H1 (cell line): ENCODE results near the gene POU3F2. TPM values are rescaled to one million over a fixed set of nuclear protein-coding genes. Genes with fewer than 3 reads are reported as not detected.

Experiments used
- CEBPB ChIP-seq: IDR thresholded peaks from 2 replicates; pipeline ENCODE4 v1.6.1; 2012; ENCODE audit warnings: low read depth, low read length
- EGR1 ChIP-seq: IDR thresholded peaks from 2 replicates; pipeline ENCODE4 v1.6.1; 2011; ENCODE audit warnings: low read depth, low read length, borderline replicate concordance
- EP300 ChIP-seq, 2 experiments: IDR thresholded peaks; 1 replicate in 1 of 2; 2 replicates in 1 of 2; pipeline ENCODE4 v1.6.1; 2011 to 2012; ENCODE audit warnings: low read depth in 2 of 2, low read length in 2 of 2, mild to moderate bottlenecking in 2 of 2, borderline replicate concordance in 1 of 2, inconsistent platforms in 1 of 2, moderate library complexity in 1 of 2
- KDM4A ChIP-seq: IDR thresholded peaks from one replicate; pipeline ENCODE4 v1.7.1; 2012; ENCODE audit warnings: low read depth, mild to moderate bottlenecking, moderate library complexity, low read length, inconsistent platforms; ENCODE audit not compliant: severe bottlenecking
- NANOG ChIP-seq: IDR thresholded peaks from 2 replicates; pipeline ENCODE4 v1.6.1; 2011; ENCODE audit warnings: low read length, low read depth, mild to moderate bottlenecking, inconsistent platforms; ENCODE audit not compliant: insufficient read depth, poor library complexity, severe bottlenecking
- RBBP5 ChIP-seq: IDR thresholded peaks from 2 replicates; pipeline ENCODE4 v1.7.1; 2012; ENCODE audit warnings: low read depth, mild to moderate bottlenecking, inconsistent platforms, low read length, moderate library complexity, borderline replicate concordance
- SRF ChIP-seq: IDR thresholded peaks from 2 replicates; pipeline ENCODE4 v1.6.1; 2011; ENCODE audit warnings: mild to moderate bottlenecking, low read depth, low read length, moderate library complexity
- TAF7 ChIP-seq: optimal IDR thresholded peaks from 2 replicates; pipeline ENCODE3; 2011; ENCODE audit warnings: low read depth, mild to moderate bottlenecking, inconsistent platforms, low read length, moderate library complexity, borderline replicate concordance
- polyA plus RNA-seq, 7 experiments: library from polyadenylated mRNA; depleted of rRNA in 3 of 7; stranded (reverse) in 5 of 7; unstranded in 2 of 7; fragments of >200 nt in 5 of 7; fragments of 200-250 nt in 2 of 7; gene quantifications; 1 replicate in 5 of 7; 2 replicates in 1 of 7; 4 replicates in 1 of 7; pipeline versions ENCODE4 v1.2.1 to v1.2.3, GENCODE V29; 2011 to 2013; ENCODE audit warnings: missing spikeins in 2 of 7, mixed read lengths in 2 of 7
- total RNA-seq: library from RNA; stranded (reverse); fragmentation: NEBNext Ultra II Directional; extraction: Animal tissue kit (Norgen Biotek cat#: 25700); gene quantifications from 2 replicates; pipeline ENCODE4 v1.2.1, GENCODE V29; 2021

POU3F2 gene
- total and polyA plus RNA-seq, 2 of the 8 experiments (the other 6 are each of a cell fraction or from before 2014, with no cell fraction given) = 0.09 to 0.35 TPM

- TF ChIP-seq EGR1 (no peak), KDM4A (no peak), NANOG (no peak), CEBPB (no peak), SRF (no peak), EP300 (IDR thresholded peaks at IDR 0.05; ENCODE audit: borderline replicate concordance in 1 of 2, low read depth in 2 of 2, low read length in 2 of 2) (no peak), TAF7 (no peak), RBBP5 (no peak)
Measured at GRCh38 chr6:98823428-98824161, 10.8 kb upstream of the POU3F2 start (continued).
